Peyer's patch (tissue), 4 donors: ENCODE results near the gene TMEM42. TPM values are rescaled to one million over a fixed set of nuclear protein-coding genes. Genes with fewer than 3 reads are reported as not detected.

Experiments
- DNase-seq, 3 donors: peaks; one replicate each; pipeline ENCODE4 v3.0.0-alpha.2; 2017 to 2019
- H3K27ac ChIP-seq, 4 donors: fragments of 200-600 bp; sonication (generic); one replicate each; pipeline ENCODE4 v1.5.1; 2016 to 2019
- H3K27me3 ChIP-seq, 2 donors: fragments of 200-600 bp; sonication (generic); one replicate each; pipeline ENCODE4 v1.5.1; 2019
- H3K36me3 ChIP-seq, 3 donors: fragments of 200-600 bp; sonication (generic); one replicate each; pipeline ENCODE4 v1.5.1; 2016 to 2019
- H3K4me1 ChIP-seq, 4 donors: fragments of 200-600 bp; sonication (generic); one replicate each; pipeline ENCODE4 v1.5.1; 2016 to 2019
- H3K4me3 ChIP-seq, 4 donors: fragments of 200-600 bp; sonication (generic); 1 replicate in 3 of 4; 2 replicates in 1 of 4; pipeline ENCODE4 v1.5.1; 2016 to 2019; ENCODE audit warnings: mild to moderate bottlenecking in 1 of 4
- H3K9me3 ChIP-seq, 4 donors: fragments of 200-600 bp; sonication (generic); one replicate each; pipeline ENCODE4 v1.5.1; 2016 to 2019; ENCODE audit warnings: mild to moderate bottlenecking in 1 of 4
- POLR2A ChIP-seq, 2 donors: fragments of 450-650 bp; IDR thresholded peaks; one replicate each; pipeline ENCODE4 v1.5.1; 2017; ENCODE audit warnings: antibody characterized with exemption in 2 of 2, mild to moderate bottlenecking in 2 of 2, moderate library complexity in 2 of 2
- total RNA-seq, 4 donors: library from RNA; depleted of rRNA; stranded (reverse); fragments of >200 nt; gene quantifications; one replicate each; pipeline ENCODE4 v1.1.0, GENCODE V29; 2016
- TF ChIP-seq, protein P1 (sequence below), 6 experiments: fragments of 450-650 bp in 4 of 6; fragments of 200-600 bp in 2 of 6; sonication (generic) in 1 of 6; IDR thresholded peaks; one replicate each; pipeline ENCODE4 v1.5.1; 2017 to 2019; ENCODE audit warnings: antibody characterized with exemption in 6 of 6, mild to moderate bottlenecking in 3 of 6, moderate library complexity in 1 of 6

The TMEM42 gene
- total RNA-seq, 4 donors from 2014 or later: 8.9 to 12.6 (median 10.6) TPM

DNA sequence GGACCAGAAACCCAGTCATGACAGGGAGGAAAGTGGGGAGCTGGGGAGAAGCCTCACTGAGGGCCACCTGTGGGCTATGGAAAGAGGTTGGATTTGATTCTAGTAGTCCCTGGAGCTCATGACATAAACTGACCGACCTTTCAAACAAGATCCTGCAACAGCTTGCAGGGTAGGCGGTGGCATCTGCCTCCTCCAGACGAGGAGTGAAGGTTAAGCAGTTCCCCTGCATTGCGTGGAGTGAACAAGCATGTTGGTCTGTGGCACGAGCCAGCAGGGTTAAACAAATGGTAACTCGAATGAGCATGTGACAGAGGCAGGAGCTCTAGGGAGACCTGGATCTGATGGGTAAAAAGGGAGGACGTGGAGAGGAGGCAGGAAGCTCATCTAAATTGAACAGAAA is 25.4 kb downstream of the TMEM42 start:
- Histone ChIP-seq H3K4me3 (no peak overlapping the region), H3K9me3 (no peaks in the 10 kb centered on the region)

DNA sequence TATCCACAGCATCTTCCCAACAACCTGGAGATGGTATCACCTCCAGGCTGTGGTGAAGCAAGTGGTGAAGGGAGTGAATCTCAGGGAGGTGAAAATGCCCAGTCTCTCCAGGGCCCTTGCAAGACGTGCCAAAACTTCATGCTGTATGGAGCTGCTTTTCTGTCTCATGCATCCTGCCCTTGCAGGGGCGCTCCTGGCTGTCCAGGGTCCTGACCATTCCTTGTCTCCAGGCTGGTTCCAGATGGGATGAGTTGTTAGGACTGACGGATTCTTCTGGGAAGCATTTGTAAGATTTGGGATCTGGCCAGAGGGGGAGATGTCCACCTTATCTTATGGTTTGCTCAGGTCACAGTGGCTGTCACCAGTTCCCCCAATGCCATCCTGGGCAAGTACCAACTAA is 28.5 kb downstream of the TMEM42 start:
- Histone ChIP-seq H3K4me3 (no peak overlapping the region), H3K9me3 (no peaks in the 10 kb centered on the region)
- TF ChIP-seq, protein P1, sequence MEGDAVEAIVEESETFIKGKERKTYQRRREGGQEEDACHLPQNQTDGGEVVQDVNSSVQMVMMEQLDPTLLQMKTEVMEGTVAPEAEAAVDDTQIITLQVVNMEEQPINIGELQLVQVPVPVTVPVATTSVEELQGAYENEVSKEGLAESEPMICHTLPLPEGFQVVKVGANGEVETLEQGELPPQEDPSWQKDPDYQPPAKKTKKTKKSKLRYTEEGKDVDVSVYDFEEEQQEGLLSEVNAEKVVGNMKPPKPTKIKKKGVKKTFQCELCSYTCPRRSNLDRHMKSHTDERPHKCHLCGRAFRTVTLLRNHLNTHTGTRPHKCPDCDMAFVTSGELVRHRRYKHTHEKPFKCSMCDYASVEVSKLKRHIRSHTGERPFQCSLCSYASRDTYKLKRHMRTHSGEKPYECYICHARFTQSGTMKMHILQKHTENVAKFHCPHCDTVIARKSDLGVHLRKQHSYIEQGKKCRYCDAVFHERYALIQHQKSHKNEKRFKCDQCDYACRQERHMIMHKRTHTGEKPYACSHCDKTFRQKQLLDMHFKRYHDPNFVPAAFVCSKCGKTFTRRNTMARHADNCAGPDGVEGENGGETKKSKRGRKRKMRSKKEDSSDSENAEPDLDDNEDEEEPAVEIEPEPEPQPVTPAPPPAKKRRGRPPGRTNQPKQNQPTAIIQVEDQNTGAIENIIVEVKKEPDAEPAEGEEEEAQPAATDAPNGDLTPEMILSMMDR (IDR thresholded peaks at IDR 0.05): no peak
- no peak for TF ChIP-seq POLR2A (IDR thresholded peaks at IDR 0.05)

More for the DNA sequence above, 25.4 kb downstream of the TMEM42 start:
- TF ChIP-seq, protein P1 (IDR thresholded peaks at IDR 0.05): no peak
- TF ChIP-seq POLR2A (IDR thresholded peaks at IDR 0.05): no peak
- Histone ChIP-seq H3K36me3 (no peaks in the 10 kb centered on the region), H3K27me3 (no peaks in the 10 kb centered on the region), H3K4me1 (no peaks in the 10 kb centered on the region), H3K27ac (no peak overlapping the region)
- DNase-seq: no peak

GRCh38 chr3:44890852-44891251 is 29.1 kb downstream of the TMEM42 start:
- no peak overlapping the region for H3K27ac ChIP-seq
- H3K36me3 ChIP-seq: no peaks in the 10 kb centered on the region
- no peaks in the 10 kb centered on the region for H3K4me1 ChIP-seq
- no peak for TF ChIP-seq POLR2A (IDR thresholded peaks at IDR 0.05)
- TF ChIP-seq, protein P1 (IDR thresholded peaks at IDR 0.05): no peak
- H3K9me3 ChIP-seq: no peaks in the 10 kb centered on the region
- no peak for DNase-seq
- H3K4me3 ChIP-seq: no peak overlapping the region
- H3K27me3 ChIP-seq: no peaks in the 10 kb centered on the region

More for the DNA sequence above, 28.5 kb downstream of the TMEM42 start:
- Histone ChIP-seq H3K27me3 (no peaks in the 10 kb centered on the region), H3K4me1 (no peaks in the 10 kb centered on the region), H3K36me3 (no peaks in the 10 kb centered on the region), H3K27ac (no peak overlapping the region)
- no peak for DNase-seq

DNA sequence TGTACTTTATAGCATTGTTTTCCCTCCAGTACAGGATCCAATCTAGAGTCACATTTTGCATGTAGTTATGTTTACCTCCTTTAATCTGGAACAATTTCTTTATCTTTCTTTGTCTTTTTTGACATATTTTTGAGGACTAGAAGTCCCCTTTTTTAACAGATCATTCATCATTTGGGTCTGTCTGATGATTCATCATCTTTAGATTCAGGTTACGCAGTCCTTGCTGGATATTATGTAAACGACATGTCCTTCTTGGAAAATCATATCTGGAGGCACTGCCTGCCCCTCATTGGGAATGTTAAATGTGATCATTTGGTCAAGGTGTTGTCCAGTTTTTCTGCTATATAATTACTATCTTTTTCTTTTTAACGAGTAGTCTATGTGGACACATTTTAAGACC is 31.0 kb downstream of the TMEM42 start:
- Histone ChIP-seq H3K9me3 (no peaks in the 10 kb centered on the region), H3K4me3 (no peak overlapping the region), H3K27ac (no peak overlapping the region), H3K36me3 (no peaks in the 10 kb centered on the region), H3K27me3 (no peaks in the 10 kb centered on the region), H3K4me1 (no peaks in the 10 kb centered on the region)
- TF ChIP-seq POLR2A (IDR thresholded peaks at IDR 0.05): no peak
- TF ChIP-seq, protein P1 (IDR thresholded peaks at IDR 0.05): no peak
- no peak for DNase-seq

DNA sequence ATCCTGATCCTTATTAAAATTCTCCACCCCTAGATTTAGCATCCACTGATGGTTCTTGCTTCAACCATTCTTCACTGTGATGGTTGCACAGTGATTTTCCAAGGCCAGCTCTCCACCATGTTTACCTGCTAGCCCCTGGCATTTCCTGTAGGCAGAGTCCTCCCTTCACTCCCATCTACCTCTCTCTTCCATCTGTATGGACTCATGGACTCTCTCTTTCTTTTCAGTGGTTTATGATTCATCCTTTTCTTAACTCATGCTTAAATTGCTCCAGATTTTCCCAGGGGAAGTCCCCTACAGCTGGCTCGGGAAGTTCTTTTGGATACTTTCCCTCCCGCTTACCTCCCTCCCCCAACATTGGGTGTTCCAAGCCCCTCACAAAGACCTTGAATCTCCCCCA is 31.4 kb downstream of the TMEM42 start:
- H3K27me3 ChIP-seq: no peaks in the 10 kb centered on the region
- no peak for DNase-seq
- no peak for TF ChIP-seq POLR2A (IDR thresholded peaks at IDR 0.05)
- TF ChIP-seq, protein P1 (IDR thresholded peaks at IDR 0.05): no peak
- no peak overlapping the region for H3K27ac ChIP-seq
- H3K36me3 ChIP-seq: no peaks in the 10 kb centered on the region
- H3K4me1 ChIP-seq: no peaks in the 10 kb centered on the region
- H3K4me3 ChIP-seq: no peak overlapping the region
- no peaks in the 10 kb centered on the region for H3K9me3 ChIP-seq

DNA sequence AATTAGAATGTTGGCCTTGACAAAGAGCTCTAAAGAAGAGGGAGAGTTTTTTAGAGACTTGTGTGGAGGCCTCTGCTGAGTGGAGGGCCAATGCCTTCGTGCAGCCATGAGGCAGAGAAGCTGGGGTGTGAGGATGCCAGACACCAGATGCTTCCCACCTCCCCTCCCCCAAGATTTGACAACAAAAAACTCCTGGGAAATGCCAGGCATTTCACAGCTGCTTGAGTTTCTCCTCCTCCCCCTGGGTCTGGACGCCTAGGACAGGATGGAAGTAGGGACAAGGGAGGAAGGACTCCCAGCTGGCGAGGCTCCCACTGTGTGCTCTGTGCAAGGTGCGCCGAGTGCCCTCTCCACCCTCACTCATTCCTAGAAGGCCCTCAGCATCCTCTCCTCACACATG is 32.8 kb downstream of the TMEM42 start:
- Histone ChIP-seq H3K27ac (no peak overlapping the region), H3K27me3 (no peaks in the 10 kb centered on the region), H3K4me3 (no peak overlapping the region), H3K4me1 (no peaks in the 10 kb centered on the region), H3K36me3 (no peaks in the 10 kb centered on the region), H3K9me3 (no peaks in the 10 kb centered on the region)
- no peak for TF ChIP-seq POLR2A (IDR thresholded peaks at IDR 0.05)
- TF ChIP-seq, protein P1 (IDR thresholded peaks at IDR 0.05): no peak
- DNase-seq: no peak
